ENCODE measurements around the gene PARP15. TPM values are rescaled to one million over a fixed set of nuclear protein-coding genes. Genes with fewer than 3 reads are reported as not detected.
"Not testable (repeated sequence)": the region's sequence is repeated elsewhere in the genome, so short reads cannot be mapped to it uniquely, and the experiment has no call there.

The PARP15 gene
- total RNA-seq, 1 donor from 2014 or later: 0.29 TPM

DNA sequence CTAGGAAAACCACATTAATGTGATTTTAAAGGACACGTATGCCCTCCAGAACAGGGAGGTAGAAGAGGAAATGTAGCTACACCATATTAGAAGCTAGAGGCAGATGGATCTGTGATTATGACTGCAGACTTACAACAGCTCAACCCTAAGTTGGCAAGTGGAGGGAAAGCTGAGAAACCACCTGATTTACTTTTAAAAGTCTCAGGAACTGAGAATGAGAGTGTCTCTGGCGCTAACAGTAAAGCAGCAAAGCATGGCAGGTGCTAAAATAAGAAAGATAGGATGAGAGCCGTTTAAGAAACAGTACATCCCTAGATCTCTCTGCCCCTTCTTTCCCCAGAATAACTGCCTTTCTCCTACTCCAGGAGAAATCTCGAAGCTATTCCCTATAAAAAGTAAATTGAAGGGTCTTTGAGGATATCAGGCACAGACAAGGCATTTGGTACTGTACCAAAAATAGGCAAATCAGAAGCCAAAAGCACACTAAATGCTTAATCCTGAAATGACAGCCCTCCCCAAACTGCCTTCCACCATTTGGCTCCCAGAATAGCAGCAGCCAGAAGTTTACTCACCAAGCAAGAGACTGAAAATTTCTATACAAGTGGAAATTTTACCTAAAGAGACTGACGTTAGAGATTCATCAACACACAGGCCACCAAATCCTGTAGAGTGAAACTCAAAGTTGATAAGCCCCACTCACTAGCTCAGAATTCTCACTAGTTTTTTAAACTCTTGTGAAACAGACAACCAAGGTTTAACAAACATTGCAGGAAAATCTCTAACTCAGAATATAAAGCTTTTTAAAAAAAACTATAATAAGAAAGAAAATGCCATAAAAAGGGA, 68.9 kb downstream of the PARP15 start:
- no peaks in the 10 kb centered on the region for H3K36me3 Mint-ChIP-seq (ENCODE audit: unreplicated experiment)
- no peaks in the 10 kb centered on the region for H3K9me3 Mint-ChIP-seq (ENCODE audit: unreplicated experiment)
- TF ChIP-seq, protein P1, sequence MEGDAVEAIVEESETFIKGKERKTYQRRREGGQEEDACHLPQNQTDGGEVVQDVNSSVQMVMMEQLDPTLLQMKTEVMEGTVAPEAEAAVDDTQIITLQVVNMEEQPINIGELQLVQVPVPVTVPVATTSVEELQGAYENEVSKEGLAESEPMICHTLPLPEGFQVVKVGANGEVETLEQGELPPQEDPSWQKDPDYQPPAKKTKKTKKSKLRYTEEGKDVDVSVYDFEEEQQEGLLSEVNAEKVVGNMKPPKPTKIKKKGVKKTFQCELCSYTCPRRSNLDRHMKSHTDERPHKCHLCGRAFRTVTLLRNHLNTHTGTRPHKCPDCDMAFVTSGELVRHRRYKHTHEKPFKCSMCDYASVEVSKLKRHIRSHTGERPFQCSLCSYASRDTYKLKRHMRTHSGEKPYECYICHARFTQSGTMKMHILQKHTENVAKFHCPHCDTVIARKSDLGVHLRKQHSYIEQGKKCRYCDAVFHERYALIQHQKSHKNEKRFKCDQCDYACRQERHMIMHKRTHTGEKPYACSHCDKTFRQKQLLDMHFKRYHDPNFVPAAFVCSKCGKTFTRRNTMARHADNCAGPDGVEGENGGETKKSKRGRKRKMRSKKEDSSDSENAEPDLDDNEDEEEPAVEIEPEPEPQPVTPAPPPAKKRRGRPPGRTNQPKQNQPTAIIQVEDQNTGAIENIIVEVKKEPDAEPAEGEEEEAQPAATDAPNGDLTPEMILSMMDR (IDR thresholded peaks at IDR 0.05; ENCODE audit: partially characterized antibody, unreplicated experiment): no peak
- DNase-seq: no peak
- no peaks in the 10 kb centered on the region for H3K27me3 Mint-ChIP-seq (ENCODE audit: unreplicated experiment)
- no peaks in the 10 kb centered on the region for H3K4me1 Mint-ChIP-seq (ENCODE audit: low read depth, unreplicated experiment)
- no peak overlapping the region for H3K27ac Mint-ChIP-seq (ENCODE audit: unreplicated experiment)
- H3K4me3 Mint-ChIP-seq (ENCODE audit: unreplicated experiment): no peak overlapping the region

DNA sequence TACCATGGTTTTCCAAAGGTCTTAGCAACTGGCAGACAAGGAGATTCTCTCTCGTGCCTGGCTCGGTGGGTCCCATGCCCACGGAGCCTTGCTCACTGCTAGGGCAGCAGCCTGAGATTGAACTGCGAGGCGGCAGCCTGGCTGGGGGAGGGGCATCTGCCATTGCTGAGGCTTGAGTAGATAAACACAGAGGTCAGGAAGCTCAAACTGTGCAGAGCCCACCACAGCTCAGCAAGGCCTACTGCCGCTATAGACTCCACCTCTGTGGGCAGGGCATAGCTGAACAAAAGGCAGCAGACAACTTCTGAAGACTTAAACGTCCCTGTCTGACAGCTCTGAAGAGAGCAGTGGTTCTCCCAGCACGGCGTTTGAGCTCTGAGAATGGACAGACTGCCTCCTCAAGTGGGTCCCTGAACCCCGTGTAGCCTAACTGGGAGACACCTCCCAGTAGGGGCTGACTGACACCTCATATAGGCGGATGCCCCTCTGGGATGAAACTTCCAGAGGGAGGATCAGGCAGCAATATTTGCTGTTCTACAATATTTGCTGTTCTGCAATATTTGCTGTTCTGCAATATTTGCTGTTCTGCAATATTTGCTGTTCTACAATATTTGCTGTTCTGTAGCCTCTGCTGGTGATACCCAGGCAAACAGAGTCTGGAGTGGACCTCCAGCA, 73.9 kb downstream of the PARP15 start:
- not testable (repeated sequence) for H3K36me3 Mint-ChIP-seq (ENCODE audit: unreplicated experiment); H3K9me3 Mint-ChIP-seq (ENCODE audit: unreplicated experiment); H3K4me3 Mint-ChIP-seq (ENCODE audit: unreplicated experiment); H3K4me1 Mint-ChIP-seq (ENCODE audit: low read depth, unreplicated experiment); H3K27me3 Mint-ChIP-seq (ENCODE audit: unreplicated experiment); H3K27ac Mint-ChIP-seq (ENCODE audit: unreplicated experiment); DNase-seq

DNA sequence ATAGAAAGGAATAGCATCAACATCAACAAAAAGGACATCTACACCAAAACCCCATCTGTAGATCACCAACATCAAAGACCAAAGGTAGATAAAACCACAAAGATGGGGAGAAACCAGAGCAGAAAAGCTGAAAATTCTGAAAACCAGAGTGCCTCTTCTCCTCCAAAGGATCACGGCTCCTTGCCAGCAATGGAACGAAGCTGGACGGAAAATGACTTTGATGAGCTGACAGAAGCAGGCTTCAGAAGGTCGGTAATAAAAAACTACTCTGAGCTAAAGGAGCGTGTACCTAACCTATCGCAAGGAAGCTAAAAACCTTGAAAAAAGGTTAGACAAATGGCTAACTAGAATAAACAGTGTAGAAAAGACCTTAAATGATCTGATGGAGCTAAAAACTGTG, 74.5 kb downstream of the PARP15 start:
- H3K9me3 Mint-ChIP-seq (ENCODE audit: unreplicated experiment); H3K4me1 Mint-ChIP-seq (ENCODE audit: low read depth, unreplicated experiment); H3K27ac Mint-ChIP-seq (ENCODE audit: unreplicated experiment); DNase-seq; H3K36me3 Mint-ChIP-seq (ENCODE audit: unreplicated experiment); H3K27me3 Mint-ChIP-seq (ENCODE audit: unreplicated experiment); H3K4me3 Mint-ChIP-seq (ENCODE audit: unreplicated experiment): not testable (repeated sequence)

DNA sequence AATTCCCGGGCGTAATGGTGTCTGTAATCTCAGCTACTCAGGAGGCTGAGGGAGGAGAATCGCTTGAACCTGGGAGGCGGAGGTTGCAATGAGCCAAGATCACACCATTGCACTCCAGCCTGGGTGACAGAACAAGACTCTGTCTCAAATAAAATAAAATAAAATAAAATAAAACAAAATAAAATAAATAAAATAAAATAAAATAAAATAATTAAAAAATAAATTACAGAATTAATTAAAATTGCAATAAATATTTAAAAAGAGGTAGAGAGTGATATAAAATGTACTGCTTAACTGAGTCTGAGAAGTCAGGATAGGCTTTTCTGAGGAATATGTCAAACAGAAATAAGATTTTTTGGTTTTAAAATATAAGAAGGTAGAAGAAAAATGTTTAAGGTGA, 80.9 kb downstream of the PARP15 start:
- H3K4me1 Mint-ChIP-seq (ENCODE audit: low read depth, unreplicated experiment); H3K27ac Mint-ChIP-seq (ENCODE audit: unreplicated experiment); H3K4me3 Mint-ChIP-seq (ENCODE audit: unreplicated experiment); H3K9me3 Mint-ChIP-seq (ENCODE audit: unreplicated experiment); H3K27me3 Mint-ChIP-seq (ENCODE audit: unreplicated experiment); DNase-seq: not testable (repeated sequence)
- H3K36me3 Mint-ChIP-seq (ENCODE audit: unreplicated experiment): peaks cover 15% of the 10 kb centered on the region

DNA sequence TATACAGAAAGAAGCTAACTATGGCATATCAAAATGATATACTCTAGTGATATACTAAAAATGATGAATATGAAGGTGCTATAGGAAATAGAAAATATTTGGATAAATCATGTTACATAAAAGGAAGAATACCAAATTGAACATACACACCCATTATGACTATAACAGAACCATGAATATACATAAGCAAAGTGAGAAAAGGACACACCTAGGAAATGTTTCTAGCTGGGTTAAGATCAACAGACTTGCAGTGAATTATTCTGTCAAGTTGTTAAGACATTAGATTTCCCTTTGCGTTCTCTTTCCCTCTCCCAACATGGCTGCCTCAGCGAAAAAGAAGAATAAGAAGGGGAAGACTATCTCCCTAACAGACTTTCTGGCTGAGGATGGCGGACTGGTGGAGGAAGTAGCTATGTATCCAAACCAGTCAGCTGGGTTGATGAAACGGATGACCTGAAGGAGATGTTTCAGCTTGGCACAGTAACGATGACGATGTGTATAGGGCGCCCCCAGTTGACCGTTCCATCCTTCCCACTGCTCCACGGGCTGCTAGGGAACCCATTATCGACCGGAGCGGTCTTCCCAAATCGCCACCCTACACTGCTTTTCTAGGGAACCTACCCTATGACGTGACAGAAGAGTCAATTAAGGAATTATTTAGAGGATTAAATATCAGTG, 83.0 kb downstream of the PARP15 start:
- Mint-ChIP-seq H3K36me3 (ENCODE audit: unreplicated experiment) (peaks cover 15% of the 10 kb centered on the region), H3K4me3 (ENCODE audit: unreplicated experiment) (no peak overlapping the region), H3K9me3 (ENCODE audit: unreplicated experiment) (peaks cover 3% of the 10 kb centered on the region), H3K4me1 (ENCODE audit: low read depth, unreplicated experiment) (no peaks in the 10 kb centered on the region), H3K27me3 (ENCODE audit: unreplicated experiment) (peaks cover 2% of the 10 kb centered on the region), H3K27ac (ENCODE audit: unreplicated experiment) (no peak overlapping the region)
- TF ChIP-seq, protein P1 (IDR thresholded peaks at IDR 0.05; ENCODE audit: partially characterized antibody, unreplicated experiment): no peak
- DNase-seq: no peak

DNA sequence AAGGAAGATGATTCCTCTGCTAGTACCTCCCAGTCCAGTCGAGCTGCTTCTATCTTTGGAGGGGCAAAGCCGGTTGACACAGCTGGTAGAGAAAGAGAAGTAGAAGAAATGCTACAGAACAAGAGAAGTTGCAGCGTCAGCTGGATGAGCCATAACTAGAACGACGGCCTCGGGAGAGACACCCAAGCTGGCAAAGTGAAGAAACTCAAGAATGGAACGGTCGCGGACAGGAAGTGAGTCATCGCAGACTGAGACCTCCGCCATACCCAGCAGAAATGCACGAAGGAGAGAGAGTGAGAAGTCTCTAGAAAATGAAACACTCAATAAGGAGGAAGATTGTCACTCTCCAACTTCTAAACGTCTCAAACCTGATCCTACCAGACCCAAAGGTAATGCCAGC, 84.2 kb downstream of the PARP15 start:
- Mint-ChIP-seq H3K27ac (ENCODE audit: unreplicated experiment) (no peak overlapping the region), H3K27me3 (ENCODE audit: unreplicated experiment) (peaks cover 2% of the 10 kb centered on the region), H3K4me1 (ENCODE audit: low read depth, unreplicated experiment) (no peaks in the 10 kb centered on the region), H3K9me3 (ENCODE audit: unreplicated experiment) (peaks cover 3% of the 10 kb centered on the region), H3K4me3 (ENCODE audit: unreplicated experiment) (no peak overlapping the region), H3K36me3 (ENCODE audit: unreplicated experiment) (peaks cover 15% of the 10 kb centered on the region)
- TF ChIP-seq, protein P1 (IDR thresholded peaks at IDR 0.05; ENCODE audit: partially characterized antibody, unreplicated experiment): no peak
- DNase-seq: no peak
